Measurements from ENCODE around the gene DIS3L2.
"Not testable (repeated sequence)": the region's sequence is repeated elsewhere in the genome, so short reads cannot be mapped to it uniquely, and the experiment has no call there.

Gene DIS3L2

DNA sequence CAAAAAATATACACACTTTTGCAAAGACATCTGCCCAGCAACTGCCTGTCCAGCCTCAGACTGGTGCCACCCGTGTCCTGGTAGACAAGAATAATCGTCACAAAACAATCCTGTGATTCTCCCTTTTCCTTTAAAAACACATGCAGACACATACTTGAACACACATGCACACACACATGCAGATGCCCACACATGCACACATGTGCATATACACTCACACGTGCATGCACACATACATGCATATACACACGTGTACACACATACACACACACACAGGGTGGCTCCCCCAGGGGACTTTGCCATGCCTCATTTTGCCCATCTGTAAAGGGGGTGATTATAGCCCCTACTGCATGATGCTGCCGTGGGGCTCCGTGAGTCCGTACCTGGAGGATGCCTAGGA, 392.1 kb downstream of the DIS3L2 start:
- DNase-seq: no peak

DNA sequence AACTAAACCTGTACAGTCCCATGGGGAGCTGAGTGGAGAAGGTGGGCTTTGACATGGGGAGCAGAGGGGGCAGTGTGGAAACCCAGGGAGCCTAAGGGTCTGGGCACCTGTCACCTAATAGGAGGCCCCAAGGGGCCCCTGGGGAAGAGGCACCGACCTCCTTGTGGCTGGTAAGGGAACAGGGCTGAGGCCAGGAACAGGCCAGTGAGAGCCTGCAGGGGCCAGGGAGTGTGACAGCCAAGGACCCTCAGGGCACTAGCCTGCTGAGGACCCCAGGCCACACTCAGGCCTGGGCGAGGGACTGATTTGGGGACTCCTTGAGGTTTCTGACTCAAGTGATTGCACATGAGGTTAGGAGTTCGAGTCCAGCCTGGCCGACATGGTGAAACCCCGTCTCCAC, 392.6 kb downstream of the DIS3L2 start:
- DNase-seq: no peak

DNA sequence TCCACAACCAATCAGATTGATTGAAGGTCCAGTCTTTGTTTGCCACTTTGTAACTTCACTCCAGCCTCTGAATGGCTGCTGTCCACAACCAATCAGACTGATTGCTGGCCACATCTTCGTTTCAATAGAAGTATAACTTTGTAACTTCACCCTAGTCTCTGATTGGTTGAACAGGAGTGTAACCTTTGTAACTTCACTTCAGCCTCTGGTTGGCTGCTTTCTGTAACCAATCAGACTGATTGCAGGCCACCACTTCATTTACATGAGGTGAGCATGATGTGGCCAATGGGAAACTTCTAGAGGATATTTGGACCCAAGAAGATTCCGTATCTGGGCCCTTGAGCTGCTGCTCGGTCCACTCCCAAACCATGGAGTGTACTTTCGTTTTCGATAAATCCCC, 400.1 kb downstream of the DIS3L2 start:
- no peak for DNase-seq

DNA sequence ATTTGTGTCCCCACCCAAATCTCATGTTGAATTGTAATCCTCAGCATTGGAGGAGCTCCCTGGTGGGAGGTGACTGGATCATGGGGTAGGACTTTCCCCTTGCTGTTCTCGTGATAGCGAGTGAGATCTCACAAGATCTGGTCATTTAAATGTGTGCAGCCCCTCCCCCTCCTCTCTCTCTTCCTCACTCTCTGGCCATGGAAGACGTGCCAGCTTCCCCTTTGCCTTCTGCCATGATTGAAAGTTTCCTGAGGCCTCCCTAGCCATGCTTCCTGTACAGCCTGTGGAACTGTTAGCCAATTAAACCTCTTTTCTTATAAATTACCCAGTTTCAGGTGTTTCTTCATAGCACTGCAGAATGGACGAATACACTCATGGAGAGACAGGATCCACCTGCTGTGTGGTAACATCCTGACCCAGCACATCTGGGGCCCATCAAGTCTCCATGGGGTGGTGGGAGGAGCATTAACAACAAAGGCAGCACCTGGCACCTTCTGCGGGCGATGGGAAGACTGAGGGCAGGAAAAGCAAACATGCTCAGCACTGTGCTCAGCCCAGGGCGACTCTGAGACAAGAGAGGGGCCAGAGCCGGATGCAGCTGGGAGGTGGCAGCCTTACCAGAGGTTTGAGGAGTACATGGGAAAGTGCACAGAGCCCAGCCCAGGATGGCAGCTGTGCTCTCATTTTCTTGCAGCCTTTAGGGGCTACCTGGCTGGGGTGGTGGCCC, 400.8 kb downstream of the DIS3L2 start:
- peak; percentile 88 for DNase-seq

DNA sequence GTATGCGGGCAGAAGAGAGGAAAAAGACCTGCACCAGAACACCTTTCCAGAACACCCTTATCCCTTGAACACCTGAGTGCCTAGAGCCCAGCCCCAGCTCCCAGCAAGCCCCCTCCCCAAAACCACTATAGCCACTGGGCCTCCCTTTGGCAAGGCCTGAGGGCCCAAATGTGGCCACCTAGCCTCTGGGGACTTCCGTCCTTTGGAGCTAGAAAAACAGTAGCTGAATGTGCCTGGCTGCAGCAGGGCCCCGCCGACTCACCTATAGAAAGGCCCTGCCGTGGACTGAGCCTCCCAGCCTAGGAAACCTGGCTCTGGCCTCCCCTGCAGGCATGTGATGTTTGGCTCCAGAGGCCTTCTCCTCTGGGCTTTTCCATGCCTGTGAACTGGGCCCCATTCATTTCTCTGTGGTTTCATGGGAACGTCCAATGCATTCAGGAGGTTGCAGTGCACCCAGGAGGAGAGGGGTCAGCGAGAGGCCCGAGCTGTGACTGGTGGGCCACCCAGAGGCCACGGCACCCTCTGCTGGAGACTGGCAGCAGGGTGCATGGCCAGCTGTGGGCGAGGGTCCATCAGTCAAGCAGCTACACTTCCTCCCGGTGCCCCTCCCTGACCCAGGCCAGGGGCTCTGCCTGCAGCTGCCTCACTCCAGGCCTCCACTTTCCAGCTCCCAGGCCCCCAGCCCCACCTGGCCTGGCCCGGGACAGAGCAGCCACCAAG, 401.7 kb downstream of the DIS3L2 start:
- not testable (repeated sequence) for DNase-seq

DNA sequence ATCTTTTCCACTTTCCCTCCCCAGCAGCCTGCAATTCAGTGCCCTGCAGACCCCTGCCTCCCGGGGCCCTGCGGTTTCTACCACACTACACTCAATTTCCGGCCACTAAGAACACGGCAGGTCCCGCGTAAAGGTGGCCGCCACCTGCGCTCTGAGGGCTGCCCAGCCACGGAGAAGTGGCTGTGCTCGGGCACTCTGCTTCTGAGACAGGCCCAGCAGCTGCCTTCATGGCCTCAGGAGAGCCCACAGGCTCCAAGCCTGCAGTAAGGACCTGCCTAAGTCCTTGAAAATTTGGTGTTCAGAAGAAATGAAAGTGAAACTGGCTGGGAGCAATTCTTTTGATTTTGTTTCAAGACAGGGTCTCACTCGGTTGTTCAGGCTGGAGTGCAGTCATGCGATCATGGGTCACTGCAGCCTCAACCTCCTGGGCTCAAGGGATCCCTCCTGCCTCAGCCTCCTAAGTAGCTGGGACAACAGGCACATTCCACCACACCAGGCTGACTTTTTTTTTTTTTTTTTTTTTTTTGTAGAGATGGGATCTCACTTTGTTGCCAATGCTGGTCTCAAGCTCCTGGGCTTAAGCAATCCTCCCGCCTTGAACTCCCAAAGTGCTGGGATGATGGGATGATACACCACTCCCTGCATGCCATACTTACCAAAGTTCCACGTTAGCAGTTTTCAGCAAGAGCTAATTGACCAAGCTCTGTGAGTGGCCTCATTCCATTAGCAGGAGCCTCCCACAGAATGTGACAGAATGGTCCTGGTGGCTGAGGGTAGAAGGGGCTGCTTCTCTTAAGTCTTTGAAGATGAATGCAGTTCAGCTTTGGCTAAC, 402.5 kb downstream of the DIS3L2 start:
- no peak for DNase-seq

DNA sequence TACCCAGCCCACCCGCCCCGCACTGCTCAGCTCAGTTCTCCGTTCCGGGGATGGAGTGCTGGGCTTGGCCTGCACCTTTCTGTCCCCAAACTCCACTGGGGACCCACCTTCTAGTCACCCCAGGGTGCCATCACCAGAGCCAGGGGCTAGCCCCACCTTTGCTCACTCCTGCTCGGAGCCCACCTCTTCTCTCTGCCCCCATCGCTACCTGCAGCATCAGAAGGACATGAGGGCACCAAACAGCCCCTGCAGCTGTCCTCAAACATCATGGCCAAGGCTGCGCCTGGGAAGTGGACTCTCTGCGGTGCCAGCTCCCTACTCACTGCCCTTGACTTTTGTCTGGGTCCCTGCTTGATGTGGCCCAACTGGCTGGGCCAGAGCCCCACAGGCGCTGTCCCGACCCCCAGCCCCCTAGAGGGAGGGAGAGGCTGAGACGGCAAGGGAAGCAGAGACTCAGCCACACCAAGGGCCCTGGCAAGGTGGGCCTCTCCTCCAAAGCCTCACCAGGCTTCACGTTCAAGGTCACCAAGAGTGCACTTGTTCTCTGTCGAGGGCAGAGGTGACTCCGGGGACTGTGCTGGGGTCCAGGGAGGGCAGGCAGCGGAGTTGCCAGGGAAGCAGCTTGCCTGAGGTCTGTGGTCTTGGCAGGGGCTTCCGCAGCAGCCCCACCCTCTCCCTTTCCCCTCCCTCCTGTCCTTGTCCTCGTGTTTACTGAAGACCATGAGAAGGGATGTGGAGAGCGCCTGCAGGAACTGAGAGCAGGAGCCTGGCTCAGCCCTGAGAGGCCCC, 403.5 kb downstream of the DIS3L2 start:
- not testable (repeated sequence) for DNase-seq

DNA sequence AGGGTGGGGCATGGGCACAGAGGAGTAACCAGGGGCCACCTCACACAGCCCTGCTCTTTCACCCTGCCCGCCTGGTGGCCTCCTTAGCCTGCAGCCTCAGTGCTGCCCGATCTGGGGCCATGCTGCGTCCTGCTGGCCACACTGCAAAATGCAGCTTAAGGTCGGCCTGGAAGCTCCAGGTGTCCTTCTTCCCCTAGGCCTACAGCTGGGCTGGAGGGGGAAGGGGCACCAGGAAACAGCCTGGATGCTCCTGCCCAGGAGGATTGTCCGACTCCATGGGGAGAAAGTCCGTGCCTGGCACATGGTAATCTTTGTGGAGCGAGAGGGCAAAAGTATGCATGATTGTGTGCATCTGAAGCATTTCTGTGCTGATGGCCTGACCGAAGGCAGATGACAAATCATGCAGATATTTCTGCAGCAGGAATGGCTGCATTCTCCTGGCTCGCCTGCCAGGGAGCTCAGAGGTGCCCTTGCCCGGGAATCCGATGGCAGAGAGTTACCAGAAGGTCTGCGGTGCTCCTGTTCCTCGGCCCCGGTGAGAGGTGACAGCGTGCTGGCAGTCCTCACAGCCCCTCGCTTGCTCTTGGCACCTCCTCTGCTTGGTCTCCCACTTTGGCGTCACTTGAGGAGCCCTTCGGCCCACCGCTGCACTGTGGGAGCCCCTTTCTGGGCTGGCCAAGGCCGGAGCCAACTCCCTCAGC, 404.3 kb downstream of the DIS3L2 start:
- DNase-seq: peak; percentile 69

DNA sequence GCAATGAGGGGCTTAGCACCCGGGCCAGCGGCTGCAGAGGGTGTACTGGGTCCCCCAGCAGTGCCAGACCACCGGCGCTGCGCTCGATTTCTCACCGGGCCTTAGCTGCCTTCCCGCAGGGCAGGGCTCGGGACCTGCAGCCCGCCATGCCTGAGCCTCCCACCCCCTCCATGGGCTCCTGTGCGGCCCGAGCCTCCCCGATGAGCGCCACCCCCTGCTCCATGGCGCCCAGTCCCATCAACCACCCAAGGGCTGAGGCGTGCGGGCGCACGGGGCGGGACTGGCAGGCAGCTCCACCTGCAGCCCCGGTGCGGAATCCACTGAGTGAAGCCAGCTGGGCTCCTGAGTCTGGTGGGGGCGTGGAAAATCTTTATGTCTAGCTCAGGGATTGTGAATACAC, 404.9 kb downstream of the DIS3L2 start:
- not testable (repeated sequence) for DNase-seq

DNA sequence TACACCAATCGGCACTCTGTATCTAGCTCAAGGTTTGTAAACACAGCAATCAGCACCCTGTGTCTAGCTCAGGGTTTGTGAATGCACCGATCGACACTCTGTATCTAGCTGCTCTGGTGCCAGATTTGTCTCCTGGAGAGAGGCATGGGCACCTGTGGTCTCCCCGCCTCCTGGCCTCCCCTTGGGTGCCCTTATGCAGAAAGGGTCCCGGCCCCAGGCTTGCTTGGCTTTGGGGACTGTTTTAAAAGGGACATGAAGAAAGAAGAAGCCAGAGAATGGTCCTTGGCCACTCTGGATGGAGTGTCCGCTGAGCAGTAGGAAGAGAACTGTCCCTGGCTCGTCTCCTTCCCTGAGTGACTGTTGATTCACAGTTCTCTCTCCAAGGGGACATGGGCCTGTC, 405.5 kb downstream of the DIS3L2 start:
- no peak for DNase-seq

DNA sequence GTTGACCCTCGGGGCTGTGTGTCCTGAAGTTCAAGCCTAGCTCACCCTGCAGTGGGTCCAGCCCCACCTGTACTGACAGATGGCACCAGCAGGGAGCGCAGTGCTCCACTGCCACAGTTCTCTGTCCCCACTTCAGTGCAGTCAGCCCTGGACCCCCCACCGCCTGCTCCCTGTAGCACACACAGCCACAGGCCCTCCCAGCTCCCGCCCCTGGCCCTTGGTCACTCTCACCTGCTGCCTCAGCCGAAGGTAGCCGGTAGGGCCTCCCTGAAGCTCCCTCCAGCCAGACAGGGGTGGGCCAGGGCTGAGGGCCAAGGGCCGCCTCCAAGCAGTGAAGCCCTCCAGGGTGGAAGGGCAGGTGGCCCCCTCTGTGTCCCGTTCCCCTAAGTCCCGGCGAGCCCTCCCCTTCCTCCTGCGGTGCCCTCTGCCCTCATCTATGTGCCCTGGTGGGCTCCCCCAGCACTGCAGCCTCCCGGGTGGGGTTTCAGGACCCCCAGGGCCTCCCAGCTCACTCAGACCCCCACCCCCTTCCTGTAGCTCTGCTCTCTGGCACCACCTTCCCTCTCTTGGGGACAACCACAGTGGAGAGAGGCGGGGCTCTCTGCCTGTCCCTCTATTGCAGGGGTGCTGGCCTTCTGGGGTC, 406.2 kb downstream of the DIS3L2 start:
- no peak for DNase-seq

DNA sequence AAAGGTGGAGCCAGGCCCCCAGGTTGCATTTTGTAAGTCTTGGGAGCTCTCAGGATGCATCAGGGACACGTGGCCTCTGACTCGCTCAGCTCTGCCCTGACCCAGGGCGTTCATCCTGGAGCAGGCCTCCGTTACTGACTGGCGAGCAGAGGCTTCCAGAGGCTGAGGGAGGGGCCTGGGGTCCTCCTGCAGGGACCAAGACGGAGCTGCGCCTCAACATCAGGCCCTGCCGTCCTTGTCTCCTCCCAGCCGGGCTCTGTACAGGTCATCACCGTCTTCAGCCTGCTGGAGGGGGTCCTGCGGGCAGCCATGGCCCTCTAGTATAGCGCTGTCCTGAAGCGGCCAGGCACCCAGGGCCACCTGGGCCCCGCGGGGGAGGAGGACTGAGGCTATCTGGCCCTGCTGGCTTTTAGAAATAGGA, 406.8 kb downstream of the DIS3L2 start:
- no peak for DNase-seq

DNA sequence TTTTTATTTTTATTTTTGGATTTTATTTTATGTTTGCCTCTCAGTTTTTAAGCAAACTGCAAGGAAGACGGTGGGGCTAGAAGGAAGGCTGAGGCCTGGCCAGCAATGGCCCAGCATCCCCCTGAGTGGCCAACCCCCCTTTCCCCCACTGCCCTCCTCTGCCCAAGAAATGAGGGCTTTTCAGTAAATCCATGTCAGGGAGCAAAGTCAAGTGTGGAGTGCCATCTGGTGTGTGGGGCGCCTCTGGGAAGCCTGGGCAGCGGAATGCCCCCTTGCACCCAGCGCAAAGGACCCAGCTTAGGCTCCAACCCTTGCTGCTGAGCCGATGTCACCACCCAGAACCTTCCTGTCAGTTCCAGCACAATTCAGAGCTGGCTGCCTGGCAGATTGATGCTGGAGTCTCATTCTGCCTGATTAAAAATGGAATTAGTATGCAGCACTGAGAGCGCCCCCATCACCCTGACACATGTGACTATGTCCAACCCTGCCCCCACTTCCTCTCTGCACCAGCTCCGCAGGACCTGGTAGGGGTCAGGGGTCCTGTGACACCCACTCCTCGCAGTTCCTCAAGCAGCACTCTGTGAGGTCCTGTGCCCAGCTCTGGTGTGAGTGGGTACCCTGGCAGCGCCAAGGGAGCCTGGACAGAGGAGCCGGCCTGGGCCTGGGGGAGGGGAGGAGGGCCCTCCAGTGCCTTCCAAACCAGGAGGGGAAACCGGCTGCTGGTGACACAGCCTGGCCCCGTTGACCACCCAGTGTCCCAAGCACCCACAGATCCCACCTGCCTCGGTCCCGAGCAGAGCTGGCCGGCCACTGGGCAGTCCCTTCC, 407.8 kb downstream of the DIS3L2 start:
- DNase-seq: no peak

DNA sequence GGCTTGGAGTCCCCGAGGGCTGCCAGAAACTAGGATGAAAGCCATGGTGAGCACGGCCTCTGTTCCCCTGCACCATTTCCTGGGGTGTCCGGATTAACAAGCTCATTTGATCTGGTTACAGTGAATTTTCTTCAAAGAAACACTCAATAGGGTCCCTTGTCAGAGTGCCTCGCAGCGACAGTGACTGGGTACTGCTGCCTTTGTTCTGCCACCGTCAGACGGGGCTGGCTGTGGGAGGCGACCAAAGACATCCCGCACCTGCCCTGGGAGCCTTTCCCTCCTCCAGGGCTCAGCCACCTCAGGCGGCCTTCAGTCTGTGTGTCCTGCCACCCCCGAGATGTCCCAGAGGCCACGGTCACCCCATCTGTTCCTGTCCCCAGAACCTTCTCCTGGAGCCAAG, 408.5 kb downstream of the DIS3L2 start:
- DNase-seq: not testable (repeated sequence)

DNA sequence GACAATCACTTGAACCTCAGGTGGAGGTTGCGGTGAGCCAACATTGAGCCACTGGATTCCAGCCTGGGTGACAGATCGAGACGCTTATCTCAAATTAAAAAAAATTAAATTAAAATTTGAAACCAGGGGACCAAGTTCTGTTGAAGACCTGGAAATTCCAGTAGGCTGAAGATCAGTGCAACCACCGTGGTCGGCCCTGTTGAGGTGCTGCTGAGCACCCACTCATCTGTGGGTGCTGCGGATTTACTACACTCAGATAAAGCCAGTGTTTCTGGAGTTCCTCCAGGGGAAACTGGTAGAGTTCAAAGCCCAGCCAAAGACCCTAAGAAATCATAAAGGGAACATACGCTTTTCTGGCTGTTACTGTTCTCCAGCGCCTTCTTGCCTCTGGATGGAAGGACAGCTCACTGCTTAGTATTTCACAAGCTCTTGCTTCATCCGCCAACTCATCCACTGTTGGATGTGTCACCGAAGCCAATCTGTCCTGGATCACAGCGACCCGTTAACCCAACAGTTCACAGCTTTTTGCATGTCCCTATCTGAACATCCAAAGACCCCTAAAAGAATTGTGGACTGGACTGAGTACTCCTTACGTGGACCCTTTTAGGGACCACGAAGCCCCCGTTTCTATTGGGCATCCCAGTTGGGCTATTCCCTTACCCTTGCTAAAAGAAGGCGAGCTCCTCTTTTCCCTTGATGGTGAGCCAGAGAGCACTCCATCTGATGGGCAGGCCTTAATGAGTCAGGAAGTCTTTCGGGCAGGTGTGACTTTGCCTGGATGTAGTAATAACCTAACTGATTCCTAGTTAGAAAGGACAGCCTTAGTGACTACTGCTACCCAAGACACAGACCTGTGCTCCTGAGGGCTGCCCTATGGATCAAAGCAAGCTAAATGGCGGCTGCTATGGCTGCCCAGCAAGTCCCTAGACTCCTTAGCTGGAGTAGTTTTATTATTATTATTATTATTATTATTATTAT, 411.0 kb downstream of the DIS3L2 start:
- peak; percentile 74 for DNase-seq

DNA sequence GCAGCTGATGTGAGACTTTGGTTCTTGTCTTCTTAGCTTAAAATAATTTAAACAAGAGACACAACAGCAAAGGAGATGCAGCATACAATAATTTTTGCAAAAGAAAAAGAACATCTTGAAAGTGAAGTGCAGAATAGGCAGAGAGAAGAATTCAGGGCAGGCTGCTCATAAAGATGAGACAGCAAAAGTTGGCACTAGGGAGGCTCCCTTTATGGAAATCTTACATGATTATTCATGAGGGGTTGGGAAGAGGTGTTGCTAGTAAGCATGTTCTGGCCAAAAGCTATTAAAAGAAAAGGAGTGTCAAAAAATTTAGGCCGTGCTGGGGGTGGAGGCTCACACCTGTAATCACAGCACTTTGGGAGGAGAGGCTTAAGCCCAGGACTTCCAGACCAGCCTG, 412.8 kb downstream of the DIS3L2 start:
- no peak for DNase-seq

DNA sequence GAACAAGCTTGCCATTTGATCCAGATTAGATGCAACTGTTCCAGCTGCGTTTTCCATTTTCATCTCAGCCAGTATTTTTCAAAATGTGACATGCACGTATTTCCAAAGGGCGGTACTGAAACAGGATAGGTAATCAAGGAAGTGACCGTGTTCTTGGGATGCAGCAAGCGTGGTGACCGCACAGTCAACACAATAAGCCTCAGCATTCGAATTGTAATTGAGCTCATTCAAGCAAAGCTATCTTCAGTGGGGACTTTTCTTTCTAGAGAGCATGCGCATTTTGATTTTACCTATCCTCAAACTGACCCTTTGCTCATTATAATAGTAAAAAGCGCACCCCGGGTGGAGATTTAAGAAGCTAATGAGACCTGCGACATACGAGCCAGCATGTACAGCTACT, 413.7 kb downstream of the DIS3L2 start:
- no peak for DNase-seq

DNA sequence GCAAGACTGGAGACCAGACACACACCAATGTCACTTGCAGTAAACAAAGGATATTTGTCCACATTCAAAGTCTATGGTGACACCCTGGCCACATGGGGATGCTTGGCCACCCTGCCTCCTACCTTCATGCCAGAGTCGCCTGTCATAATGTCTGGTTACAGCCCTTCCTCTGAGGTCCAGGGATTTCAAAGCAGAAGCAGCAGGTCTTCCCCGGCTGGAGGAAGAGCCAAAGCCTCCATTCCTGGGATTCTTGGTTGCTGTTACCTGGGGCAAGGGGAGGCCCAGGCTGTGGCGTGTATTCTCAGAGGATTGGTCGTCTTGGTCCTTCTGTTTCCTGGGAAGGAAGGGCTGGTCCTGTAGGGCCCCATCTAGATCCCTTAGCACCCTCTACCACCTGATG, 414.7 kb downstream of the DIS3L2 start:
- DNase-seq: no peak

DNA sequence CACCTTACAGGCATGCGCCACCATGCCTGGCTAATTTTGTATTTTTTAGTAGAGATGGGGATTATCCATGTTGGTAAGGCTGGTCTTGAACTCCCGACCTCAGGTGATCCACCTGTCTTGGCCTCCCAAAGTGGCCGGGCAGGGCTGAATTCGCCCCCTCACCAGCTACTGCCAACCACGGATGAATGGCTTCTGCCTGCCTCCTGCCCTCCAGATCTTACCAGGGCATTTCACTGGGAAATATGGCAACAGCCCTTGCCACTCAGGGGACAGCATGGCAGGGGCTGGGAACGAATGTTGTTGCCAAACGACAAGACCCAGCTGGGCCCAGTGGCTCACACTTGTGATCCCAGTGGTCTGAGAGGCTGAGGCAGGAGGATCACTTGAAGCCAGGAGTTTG, 415.2 kb downstream of the DIS3L2 start:
- no peak for DNase-seq

DNA sequence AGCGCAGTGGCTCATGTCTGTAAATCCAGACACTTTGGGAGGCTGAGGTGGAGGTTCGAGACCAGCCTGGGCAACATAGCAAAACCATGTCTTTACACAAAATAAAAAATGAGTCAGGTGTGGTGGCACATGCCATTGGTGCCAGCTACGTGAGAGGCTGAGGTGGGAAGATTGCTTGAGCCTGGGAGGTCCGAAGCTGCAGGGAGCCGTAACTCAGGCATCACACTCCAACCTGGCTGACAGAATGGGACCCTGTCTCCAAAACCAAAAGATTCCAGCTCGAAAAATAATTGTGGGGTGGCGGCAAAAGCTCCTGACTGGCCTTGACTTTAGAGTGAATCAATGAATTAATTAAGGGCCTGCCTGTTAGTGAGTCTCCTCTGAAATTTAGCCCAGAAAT, 415.8 kb downstream of the DIS3L2 start:
- DNase-seq: no peak
